Breast epithelium (tissue), 4 donors: ENCODE data around the gene ALK. TPM values are rescaled to one million over a fixed set of nuclear protein-coding genes. Genes with fewer than 3 reads are reported as not detected.

Experiments
- DNase-seq, 2 donors: peaks; one replicate each; pipeline ENCODE4 v3.0.0-alpha.2; 2019; ENCODE audit warnings: low spot score in 2 of 2
- H3K27ac ChIP-seq, 2 donors: fragments of 200-600 bp; sonication (generic) in 1 of 2; one replicate each; pipeline ENCODE4 v1.5.1; 2016 to 2019; ENCODE audit warnings: mild to moderate bottlenecking in 1 of 2
- H3K27me3 ChIP-seq, 2 donors: fragments of 200-600 bp; sonication (generic) in 1 of 2; one replicate each; pipeline versions ENCODE4 v1.5.1 to v1.6.0; 2017 to 2019; ENCODE audit warnings: control low read depth in 1 of 2, mild to moderate bottlenecking in 1 of 2
- H3K36me3 ChIP-seq: fragments of 200-600 bp; one replicate; pipeline ENCODE4 v1.5.1; 2019
- H3K4me1 ChIP-seq, 2 donors: fragments of 200-600 bp; sonication (generic); one replicate each; pipeline ENCODE4 v1.5.1; 2016 to 2019; ENCODE audit warnings: control low read depth in 1 of 2
- H3K4me3 ChIP-seq, 3 donors: fragments of 200-600 bp; sonication (generic); 1 replicate in 2 of 3; 2 replicates in 1 of 3; pipeline ENCODE4 v1.5.1; 2016 to 2019; ENCODE audit warnings: mild to moderate bottlenecking in 3 of 3, moderate library complexity in 2 of 3
- H3K9me3 ChIP-seq, 2 donors: fragments of 200-600 bp; sonication (generic) in 1 of 2; one replicate each; pipeline ENCODE4 v1.5.1; 2016 to 2019; ENCODE audit warnings: control low read depth in 1 of 2
- CTCF ChIP-seq, 3 donors: fragments of 450-650 bp; IDR thresholded peaks; one replicate each; pipeline ENCODE4 v1.5.1; 2016 to 2017; ENCODE audit warnings: antibody characterized with exemption in 3 of 3, mild to moderate bottlenecking in 3 of 3, moderate library complexity in 3 of 3
- POLR2A ChIP-seq: fragments of 450-650 bp; IDR thresholded peaks from one replicate; pipeline ENCODE4 v1.6.1; 2016; ENCODE audit warnings: antibody characterized with exemption, mild to moderate bottlenecking, moderate library complexity
- POLR2AphosphoS5 ChIP-seq, 3 donors: sonication (generic); formaldehyde crosslinking; IDR thresholded peaks; one replicate each; pipeline ENCODE4 v1.6.1; 2017; ENCODE audit warnings: antibody characterized with exemption in 3 of 3
- intact Hi-C: fragments of 100-400 bp; cut with DNase I; formaldehyde crosslinking; loops from one replicate; pipeline ENCODE4 v1.15.1; 2023; ENCODE audit warnings: low total_unique reads
- total RNA-seq, 3 donors: library from RNA; depleted of rRNA; stranded (reverse); fragments of >200 nt; gene quantifications; one replicate each; pipeline ENCODE4 v1.1.0, GENCODE V29; 2016

Gene ALK
- total RNA-seq, 3 donors from 2014 or later, result 0.33 to 5.6 (median 0.64) TPM

- Histone ChIP-seq H3K4me3 (no peak overlapping the region), H3K4me1 (no peaks in the 10 kb centered on the region), H3K36me3 (no peaks in the 10 kb centered on the region), H3K27me3 (no peaks in the 10 kb centered on the region), H3K27ac (no peak overlapping the region), H3K9me3 (no peaks in the 10 kb centered on the region)
- TF ChIP-seq CTCF (IDR thresholded peaks at IDR 0.05) (no peak), POLR2A (no peak), POLR2AphosphoS5 (IDR thresholded peaks at IDR 0.05) (no peak)
- no peak for DNase-seq
- intact Hi-C loops, result no loop called here
These were observed 522.8 kb downstream of the ALK start for GRCh38 chr2:29398384-29399237.

- Histone ChIP-seq H3K36me3 (no peaks in the 10 kb centered on the region), H3K27me3 (no peaks in the 10 kb centered on the region), H3K9me3 (no peaks in the 10 kb centered on the region), H3K27ac (no peak overlapping the region), H3K4me1 (no peaks in the 10 kb centered on the region), H3K4me3 (no peak overlapping the region)
- TF ChIP-seq CTCF (IDR thresholded peaks at IDR 0.05) (no peak), POLR2AphosphoS5 (IDR thresholded peaks at IDR 0.05) (no peak), POLR2A (no peak)
- DNase-seq, result no peak
- intact Hi-C loops, result no loop called here
These were observed 523.7 kb downstream of the ALK start for GRCh38 chr2:29397713-29398112.

- Histone ChIP-seq H3K4me1 (no peaks in the 10 kb centered on the region), H3K4me3 (no peak overlapping the region), H3K27ac (no peak overlapping the region), H3K27me3 (no peaks in the 10 kb centered on the region), H3K9me3 (no peaks in the 10 kb centered on the region), H3K36me3 (no peaks in the 10 kb centered on the region)
- TF ChIP-seq POLR2AphosphoS5 (IDR thresholded peaks at IDR 0.05) (no peak), POLR2A (no peak), CTCF (IDR thresholded peaks at IDR 0.05) (no peak)
- no peak for DNase-seq
- intact Hi-C loops, result no loop called here
These were observed 524.3 kb downstream of the ALK start for GRCh38 chr2:29397039-29397438.

- H3K4me3 ChIP-seq, result no peak overlapping the region
- TF ChIP-seq CTCF (IDR thresholded peaks at IDR 0.05), result no peak
- no peak for TF ChIP-seq POLR2A
- TF ChIP-seq POLR2AphosphoS5 (IDR thresholded peaks at IDR 0.05), result no peak
- no peak overlapping the region for H3K27ac ChIP-seq
- no peaks in the 10 kb centered on the region for H3K27me3 ChIP-seq
- H3K4me1 ChIP-seq, result no peaks in the 10 kb centered on the region
- no peak for DNase-seq
- intact Hi-C loops, result no loop called here
- H3K36me3 ChIP-seq, result no peaks in the 10 kb centered on the region
- no peaks in the 10 kb centered on the region for H3K9me3 ChIP-seq
These were observed 526.4 kb downstream of the ALK start for GRCh38 chr2:29394981-29395350.

GRCh38 chr2:29394311-29394980 lies 526.9 kb downstream of the ALK start:
- DNase-seq, result no peak
- H3K4me3 ChIP-seq, result no peak overlapping the region
- no peaks in the 10 kb centered on the region for H3K9me3 ChIP-seq
- intact Hi-C loops, result no loop called here
- TF ChIP-seq CTCF (IDR thresholded peaks at IDR 0.05), result no peak
- TF ChIP-seq POLR2AphosphoS5 (IDR thresholded peaks at IDR 0.05), result no peak
- TF ChIP-seq POLR2A, result no peak
- no peak overlapping the region for H3K27ac ChIP-seq
- no peaks in the 10 kb centered on the region for H3K36me3 ChIP-seq
- no peaks in the 10 kb centered on the region for H3K4me1 ChIP-seq
- H3K27me3 ChIP-seq, result no peaks in the 10 kb centered on the region
